ENCODE measurements around the gene NECAB2.

GRCh38 chr16:83995754-83996153, 27.7 kb downstream of the NECAB2 start:
- TF ChIP-seq CTCF (IDR thresholded peaks at IDR 0.05) (no peak), POLR2AphosphoS5 (IDR thresholded peaks at IDR 0.05) (no peak), POLR2A (IDR thresholded peaks at IDR 0.05) (no peak)

Data from prostate gland (tissue), 2 donors.